Stimulated activated CD8-positive, alpha-beta memory T cell treated with anti-CD3 and anti-CD28 coated beads, Interleukin-15, amount 100 ng/mL, for 24 hours (primary cell): ENCODE data around the gene TIMM21.

ENCODE experiments used
- DNase-seq: peaks from one replicate; pipeline ENCODE4 v3.0.0-alpha.2; 2020; ENCODE audit warnings: low read depth

Gene TIMM21

GRCh38 chr18:74147491-74147778 is 888 bp upstream of the TIMM21 start:
- DNase-seq: no peak

- DNase-seq: no peak
Observed at GRCh38 chr18:74148543-74149070, 284 bp downstream of the TIMM21 start.

- no peak for DNase-seq
Observed at GRCh38 chr18:74149878-74150277, 1.6 kb downstream of the TIMM21 start.

GRCh38 chr18:74152270-74152669 is 3.9 kb downstream of the TIMM21 start:
- DNase-seq: no peak

GRCh38 chr18:74152857-74153256 is 4.5 kb downstream of the TIMM21 start:
- no peak for DNase-seq

- no peak for DNase-seq
Observed at GRCh38 chr18:74153377-74153776, 5.1 kb downstream of the TIMM21 start.

GRCh38 chr18:74153793-74154192 is 5.5 kb downstream of the TIMM21 start:
- no peak for DNase-seq

GRCh38 chr18:74154716-74155115 is 6.4 kb downstream of the TIMM21 start:
- no peak for DNase-seq

GRCh38 chr18:74155276-74155675 is 7.0 kb downstream of the TIMM21 start:
- no peak for DNase-seq

- DNase-seq: no peak
Observed at GRCh38 chr18:74163019-74163660, 14.8 kb downstream of the TIMM21 start.

GRCh38 chr18:74166386-74166785 is 18.1 kb downstream of the TIMM21 start:
- no peak for DNase-seq

- DNase-seq: no peak
Observed at GRCh38 chr18:74171910-74172606, 23.7 kb downstream of the TIMM21 start.

GRCh38 chr18:74172697-74173433 is 24.5 kb downstream of the TIMM21 start:
- no peak for DNase-seq

GRCh38 chr18:74173434-74173750 is 25.1 kb downstream of the TIMM21 start:
- DNase-seq: no peak

- no peak for DNase-seq
Observed at GRCh38 chr18:74175658-74176057, 27.3 kb downstream of the TIMM21 start.

GRCh38 chr18:74178884-74179283 is 30.6 kb downstream of the TIMM21 start:
- no peak for DNase-seq

GRCh38 chr18:74179623-74180199 is 31.4 kb downstream of the TIMM21 start:
- no peak for DNase-seq

- DNase-seq: no peak
Observed at GRCh38 chr18:74182335-74182734, 34.0 kb downstream of the TIMM21 start.

- no peak for DNase-seq
Observed at GRCh38 chr18:74183130-74183529, 34.8 kb downstream of the TIMM21 start.

GRCh38 chr18:74184875-74185274 is 36.6 kb downstream of the TIMM21 start:
- DNase-seq: no peak

GRCh38 chr18:74185860-74186259 is 37.5 kb downstream of the TIMM21 start:
- DNase-seq: no peak

- DNase-seq: no peak
Observed at GRCh38 chr18:74186661-74187060, 38.3 kb downstream of the TIMM21 start.

GRCh38 chr18:74190086-74190485 is 41.8 kb downstream of the TIMM21 start:
- DNase-seq: no peak
